IMR-90 (cell line): ENCODE data around the gene ZNF662. TPM values are rescaled to one million over a fixed set of nuclear protein-coding genes. Genes with fewer than 3 reads are reported as not detected.

Experiments used
- ATAC-seq: fragments of 200-7000 bp; cut with Tn5 transposase; 2 replicates; pipeline ENCODE4 v1.9.1; 2020; ENCODE audit warnings: low read depth, mild to moderate bottlenecking, moderate library complexity
- BruUV-seq: library from RNA; stranded (reverse); fragments of 400-500 nt; replicated peaks from 2 replicates; lab custom pipeline; 2021; lab: Mats Ljungman, UMichigan
- CTCF ChIA-PET: fragments of 300-600 bp; formaldehyde crosslinking; extraction: SDS; loops from one replicate; lab custom pipeline; 2021; ENCODE audit warnings: antibody characterized with exemption; lab: Yijun Ruan, JAX
- POLR2A ChIA-PET: fragments of 300-600 bp; sonication (Branson Sonifier 250); formaldehyde crosslinking; loops from one replicate; lab custom pipeline; 2022; ENCODE audit warnings: antibody characterized with exemption; ENCODE audit not compliant: unreplicated experiment; lab: Charles Lee
- DNase-seq: peaks from one replicate; pipeline ENCODE4 v3.0.0; 2013
- H2AFZ ChIP-seq: replicated peaks from 2 replicates; pipeline ENCODE3; 2013; ENCODE audit warnings: low read length, mild to moderate bottlenecking; ENCODE audit not compliant: poor library complexity
- H2AK5ac ChIP-seq: 2 replicates; pipeline ENCODE4 v1.6.1; 2013; ENCODE audit warnings: low read depth, low read length, inconsistent platforms
- H2AK9ac ChIP-seq: replicated peaks from 2 replicates; pipeline ENCODE3; 2013; ENCODE audit warnings: mild to moderate bottlenecking, low read depth, low read length, moderate library complexity; ENCODE audit not compliant: poor library complexity
- H2BK120ac ChIP-seq: 2 replicates; pipeline ENCODE4 v1.6.1; 2013; ENCODE audit warnings: low read depth, low read length, inconsistent platforms
- H2BK15ac ChIP-seq: 3 replicates; pipeline ENCODE4 v1.6.1; 2013; ENCODE audit warnings: low read depth, low read length, inconsistent platforms
- H2BK20ac ChIP-seq: 2 replicates; pipeline ENCODE4 v1.6.1; 2013; ENCODE audit warnings: low read depth, mild to moderate bottlenecking, inconsistent platforms, low read length, moderate library complexity
- H2BK5ac ChIP-seq: 2 replicates; pipeline ENCODE4 v1.6.1; 2013; ENCODE audit warnings: mild to moderate bottlenecking, low read depth, low read length, inconsistent platforms; ENCODE audit not compliant: poor library complexity, severe bottlenecking
- H3K14ac ChIP-seq: replicated peaks from 2 replicates; pipeline ENCODE4 v1.6.1; 2013; ENCODE audit warnings: low read depth, low read length, inconsistent platforms
- H3K18ac ChIP-seq: 2 replicates; pipeline ENCODE4 v1.6.1; 2013; ENCODE audit warnings: low read depth, low read length, control low read depth
- H3K23ac ChIP-seq: 2 replicates; pipeline ENCODE4 v1.6.1; 2013; ENCODE audit warnings: low read depth, low read length, inconsistent platforms
- H3K27ac ChIP-seq: 2 replicates; pipeline ENCODE4 v1.5.1; 2013; ENCODE audit warnings: mild to moderate bottlenecking, control low read depth, low read length; ENCODE audit not compliant: insufficient read depth
- H3K27me3 ChIP-seq: 2 replicates; pipeline ENCODE4 v1.6.1; 2013; ENCODE audit warnings: low read length; ENCODE audit not compliant: control insufficient read depth, insufficient read depth
- H3K36me3 ChIP-seq: 2 replicates; pipeline ENCODE4 v1.6.1; 2013; ENCODE audit warnings: low read length, mixed read lengths; ENCODE audit not compliant: control insufficient read depth, insufficient read depth
- H3K4ac ChIP-seq: 2 replicates; pipeline ENCODE4 v1.6.1; 2013; ENCODE audit warnings: low read depth, low read length, inconsistent platforms
- H3K4me1 ChIP-seq: 2 replicates; pipeline ENCODE4 v1.6.1; 2013; ENCODE audit warnings: low read length, mixed read lengths; ENCODE audit not compliant: control insufficient read depth, insufficient read depth
- H3K4me2 ChIP-seq: 2 replicates; pipeline ENCODE4 v1.6.1; 2013; ENCODE audit warnings: low read depth, mild to moderate bottlenecking, control low read depth, low read length, moderate library complexity
- H3K4me3 ChIP-seq: 2 replicates; pipeline ENCODE4 v1.5.1; 2013; ENCODE audit warnings: low read depth, mild to moderate bottlenecking, control low read depth, low read length, moderate library complexity; ENCODE audit not compliant: insufficient read depth
- H3K56ac ChIP-seq: 2 replicates; pipeline ENCODE4 v1.6.1; 2013; ENCODE audit warnings: low read length, inconsistent platforms; ENCODE audit not compliant: insufficient read depth; ENCODE audit errors: extremely low read depth
- H3K79me1 ChIP-seq, 2 experiments: 2 replicates each; pipeline ENCODE4 v1.6.1; 2013; ENCODE audit warnings: low read length in 2 of 2, inconsistent platforms in 1 of 2, low read depth in 1 of 2
- H3K9ac ChIP-seq: 2 replicates; pipeline ENCODE4 v1.6.1; 2013; ENCODE audit warnings: low read depth, low read length, control low read depth
- H3K9me1 ChIP-seq: 2 replicates; pipeline ENCODE4 v1.6.1; 2013; ENCODE audit warnings: low read length, inconsistent platforms; ENCODE audit not compliant: insufficient read depth
- H3K9me3 ChIP-seq: 2 replicates; pipeline ENCODE4 v1.6.1; 2013; ENCODE audit warnings: low read length; ENCODE audit not compliant: control insufficient read depth, insufficient read depth
- H4K20me1 ChIP-seq: 2 replicates; pipeline ENCODE4 v1.6.1; 2013; ENCODE audit warnings: low read length, inconsistent platforms; ENCODE audit not compliant: insufficient read depth
- H4K5ac ChIP-seq: 2 replicates; pipeline ENCODE4 v1.6.1; 2013; ENCODE audit warnings: mild to moderate bottlenecking, low read depth, low read length, control low read depth
- H4K8ac ChIP-seq, 2 experiments: 2 replicates each; pipeline ENCODE4 v1.6.1; 2013; ENCODE audit warnings: low read depth in 2 of 2, low read length in 2 of 2, control low read depth in 1 of 2, inconsistent platforms in 1 of 2
- H4K91ac ChIP-seq: 2 replicates; pipeline ENCODE4 v1.6.1; 2013; ENCODE audit warnings: low read depth, low read length, inconsistent platforms; ENCODE audit not compliant: insufficient read depth
- CEBPB ChIP-seq: IDR thresholded peaks from 2 replicates; pipeline ENCODE4 v1.6.1; 2012; ENCODE audit warnings: low read depth, low read length, improper control_type of control experiment
- CHD1 ChIP-seq: IDR thresholded peaks from 2 replicates; pipeline ENCODE4 v1.6.1; 2012; ENCODE audit warnings: low read depth, low read length, improper control_type of control experiment
- CTCF ChIP-seq: conservative IDR thresholded peaks from 2 replicates; pipeline ENCODE4 v1.5.1; 2012; ENCODE audit warnings: mild to moderate bottlenecking, low read depth, low read length, improper control_type of control experiment
- ELK1 ChIP-seq: fragments of 150-350 bp; IDR thresholded peaks from 2 replicates; pipeline ENCODE4 v1.6.1; 2016; ENCODE audit warnings: low read depth, mild to moderate bottlenecking, low read length, moderate library complexity, borderline replicate concordance
- FOS ChIP-seq: fragments of 150-350 bp; IDR thresholded peaks from 2 replicates; pipeline ENCODE4 v1.6.1; 2016; ENCODE audit warnings: low read depth, low read length
- MAFK ChIP-seq: IDR thresholded peaks from 2 replicates; pipeline ENCODE4 v1.6.1; 2012; ENCODE audit warnings: low read depth, low read length, improper control_type of control experiment
- MAZ ChIP-seq: IDR thresholded peaks from 2 replicates; pipeline ENCODE4 v1.6.1; 2012; ENCODE audit warnings: low read depth, mild to moderate bottlenecking, low read length, improper control_type of control experiment, moderate library complexity, borderline replicate concordance
- MXI1 ChIP-seq: IDR thresholded peaks from 2 replicates; pipeline ENCODE4 v1.6.1; 2012; ENCODE audit warnings: low read depth, mild to moderate bottlenecking, low read length, moderate library complexity, borderline replicate concordance
- NFE2L2 ChIP-seq: fragments of 150-350 bp; IDR thresholded peaks from 2 replicates; pipeline ENCODE4 v1.6.1; 2016; ENCODE audit warnings: low read depth, mild to moderate bottlenecking, low read length
- POLR2A ChIP-seq: IDR thresholded peaks from 2 replicates; pipeline ENCODE4 v1.6.1; 2012; ENCODE audit warnings: mild to moderate bottlenecking, low read depth, low read length
- RAD21 ChIP-seq: IDR thresholded peaks from 2 replicates; pipeline ENCODE4 v1.6.1; 2012; ENCODE audit warnings: low read length, improper control_type of control experiment
- USF2 ChIP-seq: fragments of 150-350 bp; IDR thresholded peaks from 2 replicates; pipeline ENCODE4 v1.6.1; 2017; ENCODE audit warnings: mild to moderate bottlenecking, antibody characterized with exemption, low read length, low read depth
- WGBS, 2 experiments: methylation state at CpG; one replicate each; pipeline versions ENCODE4 v1.1.5 to v1.1.7; 2013; ENCODE audit warnings: missing lambda C conversion rate in 2 of 2; ENCODE audit not compliant: insufficient read length in 1 of 2; ENCODE audit errors: extremely low coverage in 2 of 2; 5-methylcytosine and 5-hydroxymethylcytosine counted together
- dilution Hi-C: fragments of 300-500 bp; cut with HindIII; formaldehyde crosslinking; loops from one replicate; pipeline ENCODE4 v1.14.3; 2018; ENCODE audit warnings: low sequenced_read_pairs; ENCODE audit not compliant: unreplicated experiment
- in situ Hi-C: fragments of 300-500 bp; cut with MboI; formaldehyde crosslinking; loops from 3 replicates; pipeline ENCODE4 v1.14.3; 2019; ENCODE audit warnings: low sequenced_read_pairs, inconsistent platforms, mixed read lengths
- intact Hi-C: fragments of 100-400 bp; cut with micrococcal nuclease; formaldehyde crosslinking; loops from 2 replicates; pipeline ENCODE4 v1.10.0; 2022
- polyA plus RNA-seq, 3 experiments: library from polyadenylated mRNA; depleted of rRNA; stranded (reverse); fragments of >200 nt; gene quantifications; 2 replicates each; pipeline ENCODE4 v1.2.3, GENCODE V29; 2012; ENCODE audit warnings: low replicate concordance in 1 of 3
- total RNA-seq: library from RNA; depleted of rRNA; stranded (reverse); fragments of >200 nt; gene quantifications from 2 replicates; pipeline ENCODE4 v1.2.3, GENCODE V29; 2012

Gene ZNF662
- total and polyA plus RNA-seq, 2 of the 4 experiments (the other 2 are of a cell fraction): 0.29 to 0.54 TPM

GRCh38 chr3:42937334-42937733 is 31.4 kb downstream of the ZNF662 start:
- dilution Hi-C loops: no loop called here
- H4K20me1 ChIP-seq: no peaks in the 10 kb centered on the region
- H3K4me1 ChIP-seq: no peaks in the 10 kb centered on the region
- no peak overlapping the region for H3K56ac ChIP-seq
- H3K9me1 ChIP-seq: no peaks in the 10 kb centered on the region
- no peak overlapping the region for H2BK20ac ChIP-seq
- no peak overlapping the region for H3K4me3 ChIP-seq
- H3K36me3 ChIP-seq: no peaks in the 10 kb centered on the region
- no peak overlapping the region for H2BK120ac ChIP-seq
- ChIA-PET POLR2A (no interaction called here), CTCF (no interaction called here)
- H2AK5ac ChIP-seq: no peak overlapping the region
- BruUV-seq: no TSS peak
- H2BK5ac ChIP-seq: no peak overlapping the region
- in situ Hi-C loops: no loop called here
- H4K8ac ChIP-seq: no peak overlapping the region
- no peaks in the 10 kb centered on the region; the same call in 1 of the 2 replicates for H3K9me3 ChIP-seq
- H3K4me2 ChIP-seq: no peak overlapping the region
- no peak overlapping the region for H4K5ac ChIP-seq
- H2AFZ ChIP-seq: no peak overlapping the region
- TF ChIP-seq NFE2L2: no peak
- no peak for TF ChIP-seq FOS
- TF ChIP-seq MXI1: no peak
- TF ChIP-seq CTCF: no peak
- TF ChIP-seq ELK1: no peak
- TF ChIP-seq CHD1: no peak
- TF ChIP-seq MAZ: no peak
- no peak for TF ChIP-seq MAFK
- no peak for TF ChIP-seq RAD21
- no peak for TF ChIP-seq POLR2A
- TF ChIP-seq CEBPB: no peak
- TF ChIP-seq USF2: no peak
- H3K9ac ChIP-seq: no peak overlapping the region
- ATAC-seq: no peak
- intact Hi-C loops: no loop called here
- no peak overlapping the region for H3K18ac ChIP-seq
- no peak overlapping the region for H3K23ac ChIP-seq
- no peak overlapping the region for H2AK9ac ChIP-seq
- no peaks in the 10 kb centered on the region for H3K79me1 ChIP-seq
- no peak overlapping the region for H3K27ac ChIP-seq
- DNase-seq: no peak
- no peak overlapping the region for H4K91ac ChIP-seq
- no peak overlapping the region for H3K14ac ChIP-seq
- H3K4ac ChIP-seq: no peak overlapping the region
- no peak overlapping the region for H2BK15ac ChIP-seq
- WGBS, 2 experiments: no CpG with 5 or more reads among the region's 3 CpGs
- H3K27me3 ChIP-seq: no peaks in the 10 kb centered on the region
